Posterior vena cava (tissue), 2 donors: ENCODE results near the gene DAGLB. TPM values are rescaled to one million over a fixed set of nuclear protein-coding genes. Genes with fewer than 3 reads are reported as not detected.

Experiments
- DNase-seq: peaks from one replicate; pipeline ENCODE4 v3.0.0-alpha.2; 2020; ENCODE audit warnings: low spot score
- intact Hi-C, 2 donors: fragments of 100-400 bp; cut with DNase I; formaldehyde crosslinking; loops; one replicate each; pipeline versions ENCODE4 v1.14.1 to v1.14.2; 2022 to 2023
- total RNA-seq, 2 donors: library from RNA; stranded (reverse); fragmentation: NEBNext Ultra II Directional; extraction: Animal tissue kit (Norgen Biotek cat#: 25700); gene quantifications; one replicate each; pipeline ENCODE4 v1.2.1, GENCODE V29; 2021
- donor health status: DM: yes; HTN: yes; CAD: no.
- donor health status: DM: yes; HTN: yes; CAD: no.

DAGLB gene
- total RNA-seq, 2 donors from 2014 or later: 10.7 to 14.6 TPM

DNA sequence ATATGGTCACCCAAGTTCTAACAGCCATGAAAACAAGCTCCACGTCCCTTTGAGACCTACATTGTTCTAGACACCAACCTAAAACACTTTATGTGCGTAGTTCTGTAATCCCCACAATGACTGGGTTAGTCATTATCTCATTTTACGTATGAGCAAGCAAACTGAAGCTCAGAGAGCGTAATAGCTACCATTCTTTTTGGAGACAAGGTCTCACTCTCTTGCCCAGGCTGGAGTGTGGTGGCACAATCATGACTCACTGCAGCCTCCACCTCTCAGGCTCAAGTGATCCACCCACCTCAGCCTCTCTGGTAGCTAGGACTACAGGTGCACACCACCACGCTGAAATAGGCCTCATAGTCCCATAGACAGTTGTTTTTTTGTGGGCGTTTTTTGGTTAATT, 10.5 kb downstream of the DAGLB start:
- DNase-seq: no peak
- intact Hi-C loops: no loop called here

DNA sequence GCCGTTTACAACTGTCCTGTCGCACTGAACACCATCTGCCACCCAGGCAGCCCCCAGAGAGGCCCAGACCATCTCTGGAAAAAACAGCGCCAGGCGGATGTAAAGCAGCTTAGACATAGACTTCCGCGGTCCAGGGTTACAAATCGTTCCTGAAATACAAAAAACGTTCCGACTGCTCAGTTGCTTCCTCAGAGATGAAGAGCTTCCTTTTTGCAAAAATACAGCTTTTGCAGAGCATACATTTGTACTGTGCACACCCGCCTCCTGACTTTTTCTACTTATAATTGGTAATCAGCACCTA, 11.4 kb downstream of the DAGLB start:
- intact Hi-C loops: no loop called here
- DNase-seq: no peak

DNA sequence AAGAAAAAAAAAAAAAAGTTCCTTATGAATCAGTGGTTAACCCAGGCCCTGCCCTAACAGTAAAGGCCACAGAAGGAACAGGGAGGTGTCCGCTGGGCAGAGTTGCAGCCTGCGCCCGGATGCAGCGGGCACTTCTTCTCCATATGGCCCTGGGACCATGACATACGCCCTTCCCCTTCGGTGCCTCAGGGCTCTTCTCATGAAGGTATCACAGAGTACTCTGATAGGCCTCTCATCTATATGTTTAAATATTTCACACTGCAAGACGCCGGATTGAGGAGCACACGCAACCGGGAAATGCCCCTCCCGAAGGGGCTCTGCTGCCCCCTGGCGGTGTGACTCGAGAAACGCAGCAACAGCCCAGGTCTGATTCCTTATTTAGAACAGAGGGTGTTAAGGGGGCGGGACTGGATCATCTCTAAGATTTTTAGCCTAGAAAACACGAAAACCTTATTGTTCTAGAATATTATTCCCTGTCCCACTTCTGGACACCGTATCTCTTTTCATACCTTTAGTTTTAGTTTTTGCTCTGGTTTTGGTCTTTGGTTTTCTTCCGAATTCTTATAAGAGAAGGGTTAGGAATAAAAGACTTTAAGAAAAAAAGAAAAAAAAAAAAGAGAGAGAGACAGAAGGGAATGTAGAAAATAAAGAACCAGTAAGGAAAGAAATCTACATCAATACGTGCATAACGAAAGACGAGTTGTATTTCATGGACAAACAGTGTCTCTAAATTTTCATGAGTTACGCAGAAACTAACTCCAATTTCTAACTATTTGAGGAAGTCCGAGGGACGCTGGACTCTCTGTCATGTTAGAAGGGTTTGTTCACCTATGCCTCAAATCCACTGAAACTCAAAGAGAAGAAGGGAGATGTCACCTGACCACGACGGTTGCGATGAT, 12.0 kb downstream of the DAGLB start:
- intact Hi-C loops: no loop called here
- peak; percentile 92 for DNase-seq

DNA sequence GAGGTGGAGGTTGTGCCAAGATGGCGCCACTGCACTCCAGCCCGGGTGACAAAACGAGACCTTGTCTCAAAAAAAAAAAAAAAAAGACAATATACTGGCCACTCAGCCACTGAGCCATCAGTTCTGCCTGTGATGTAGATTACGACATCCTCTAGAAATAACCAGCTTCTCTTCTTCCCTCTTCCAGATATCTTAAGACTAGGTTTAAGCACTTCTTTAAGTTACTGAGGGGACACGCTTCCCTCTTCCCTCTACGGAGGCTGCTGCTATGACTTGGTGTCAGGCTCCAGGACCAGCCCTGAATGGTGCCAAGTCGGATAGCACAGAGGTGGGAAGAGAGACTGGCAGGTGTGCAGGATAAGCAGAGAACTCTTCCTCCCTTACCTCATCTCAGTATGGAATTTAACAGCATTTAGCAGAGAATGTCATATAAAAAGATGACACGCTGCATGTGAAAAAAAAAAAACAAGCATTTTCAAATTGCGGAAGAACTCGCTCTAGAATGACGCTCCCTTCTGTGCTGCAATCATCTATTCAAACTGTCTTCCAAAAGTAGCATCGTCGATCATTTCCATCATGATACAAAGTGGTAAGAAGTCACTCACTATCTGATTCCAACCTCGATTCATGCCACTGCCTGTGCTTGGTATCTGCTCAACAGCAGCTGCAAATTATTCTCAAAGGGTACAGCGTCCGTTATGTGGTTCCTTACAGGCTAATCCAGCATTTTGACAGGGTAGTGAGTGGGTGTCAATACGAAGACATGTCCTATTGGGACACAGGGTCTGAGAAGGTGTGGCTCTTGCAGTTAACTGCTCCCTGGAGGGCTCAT, 13.8 kb downstream of the DAGLB start:
- intact Hi-C loops: no loop called here
- DNase-seq: no peak

DNA sequence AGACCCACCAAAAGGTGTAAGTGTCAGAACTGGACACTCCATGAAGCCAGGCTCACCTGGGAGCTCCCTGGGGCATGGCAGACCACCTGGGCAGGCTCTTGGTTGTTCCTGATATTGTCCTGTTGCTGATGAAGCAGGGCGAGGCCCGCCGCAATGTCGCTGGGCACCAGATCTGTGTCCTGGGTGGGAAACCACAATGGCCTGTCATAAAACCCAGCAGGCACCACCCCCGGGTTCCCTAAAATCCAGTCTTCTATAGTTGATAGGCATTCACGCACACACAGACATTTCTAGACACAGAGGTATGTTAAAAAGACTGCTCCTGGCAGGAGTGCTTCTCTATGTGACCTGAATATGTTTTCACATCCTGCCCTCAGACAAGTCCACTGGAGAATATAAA, 15.0 kb downstream of the DAGLB start:
- intact Hi-C loops: no loop called here
- peak; percentile 42 for DNase-seq

DNA sequence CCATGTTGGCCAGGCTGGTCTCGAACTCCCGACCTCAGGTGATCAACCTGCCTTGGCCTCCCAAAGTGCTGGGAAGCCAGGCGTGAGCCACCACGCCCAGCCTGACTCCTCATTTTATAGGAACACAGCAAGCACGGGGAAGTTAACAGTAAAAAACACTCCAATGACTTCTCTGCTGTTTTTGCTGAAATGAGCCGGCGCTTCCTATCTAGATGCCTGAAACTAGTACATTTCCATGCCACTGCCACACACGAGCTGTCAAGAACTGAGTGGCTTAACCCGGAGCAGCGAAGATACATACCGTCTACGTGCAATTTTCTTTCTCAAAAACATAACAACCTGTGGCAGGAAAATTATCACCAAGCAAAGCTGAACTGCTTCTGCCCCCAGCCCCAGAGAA, 16.8 kb downstream of the DAGLB start:
- DNase-seq: no peak
- intact Hi-C loops: no loop called here

DNA sequence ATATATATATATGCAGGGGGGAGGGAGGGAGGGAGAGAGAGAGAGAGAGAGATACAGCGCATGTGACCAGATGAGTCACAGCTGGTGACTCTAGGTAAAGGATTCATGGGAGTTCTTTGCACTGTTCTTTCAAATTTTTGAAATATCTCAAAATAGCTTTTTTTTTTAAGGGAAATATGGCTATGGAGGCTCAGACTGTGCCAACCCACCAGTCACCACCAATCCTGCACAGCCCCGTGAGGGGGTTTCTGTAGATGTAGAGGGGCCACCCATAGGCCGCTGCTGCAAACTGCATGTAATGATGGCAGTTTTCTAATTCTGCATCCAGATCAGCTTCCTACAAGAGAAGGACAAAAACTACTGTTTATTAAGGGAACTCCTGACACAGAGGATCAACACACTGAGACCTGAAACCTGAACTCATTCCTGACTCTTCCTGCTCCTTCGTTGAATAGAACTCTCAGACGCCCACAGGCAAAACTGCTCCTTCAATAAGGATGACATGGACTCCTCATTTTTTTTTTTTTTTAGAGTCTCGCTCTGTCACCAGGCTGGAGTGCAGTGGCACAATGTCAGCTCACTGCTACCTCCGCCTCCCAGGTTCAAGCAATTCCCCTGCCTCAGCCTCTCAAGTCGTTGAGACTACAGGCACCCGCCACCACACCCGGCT, 17.3 kb downstream of the DAGLB start:
- intact Hi-C loops: no loop called here

DNA sequence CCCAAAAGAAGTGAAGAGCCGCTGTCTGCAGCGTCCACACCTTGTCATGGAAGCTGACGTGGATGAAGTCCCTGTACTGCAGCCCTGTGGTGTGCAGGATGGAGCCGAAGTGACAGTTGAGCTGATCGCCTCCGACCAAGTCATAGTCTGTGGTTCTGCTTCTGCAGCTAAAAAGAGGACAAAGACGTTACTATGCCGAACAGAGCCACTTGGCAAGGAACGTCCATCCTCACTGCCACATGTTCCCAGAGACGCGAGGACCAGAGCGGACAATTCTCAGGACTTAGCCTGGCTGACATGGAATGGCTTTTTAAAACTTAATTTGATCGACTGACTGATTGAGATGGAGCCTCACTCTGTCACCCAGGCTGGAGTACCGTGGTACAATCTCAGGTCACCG, 21.8 kb downstream of the DAGLB start:
- DNase-seq: no peak
- intact Hi-C loops: no loop called here

More for the DNA sequence above, 17.3 kb downstream of the DAGLB start:
- no peak for DNase-seq

DNA sequence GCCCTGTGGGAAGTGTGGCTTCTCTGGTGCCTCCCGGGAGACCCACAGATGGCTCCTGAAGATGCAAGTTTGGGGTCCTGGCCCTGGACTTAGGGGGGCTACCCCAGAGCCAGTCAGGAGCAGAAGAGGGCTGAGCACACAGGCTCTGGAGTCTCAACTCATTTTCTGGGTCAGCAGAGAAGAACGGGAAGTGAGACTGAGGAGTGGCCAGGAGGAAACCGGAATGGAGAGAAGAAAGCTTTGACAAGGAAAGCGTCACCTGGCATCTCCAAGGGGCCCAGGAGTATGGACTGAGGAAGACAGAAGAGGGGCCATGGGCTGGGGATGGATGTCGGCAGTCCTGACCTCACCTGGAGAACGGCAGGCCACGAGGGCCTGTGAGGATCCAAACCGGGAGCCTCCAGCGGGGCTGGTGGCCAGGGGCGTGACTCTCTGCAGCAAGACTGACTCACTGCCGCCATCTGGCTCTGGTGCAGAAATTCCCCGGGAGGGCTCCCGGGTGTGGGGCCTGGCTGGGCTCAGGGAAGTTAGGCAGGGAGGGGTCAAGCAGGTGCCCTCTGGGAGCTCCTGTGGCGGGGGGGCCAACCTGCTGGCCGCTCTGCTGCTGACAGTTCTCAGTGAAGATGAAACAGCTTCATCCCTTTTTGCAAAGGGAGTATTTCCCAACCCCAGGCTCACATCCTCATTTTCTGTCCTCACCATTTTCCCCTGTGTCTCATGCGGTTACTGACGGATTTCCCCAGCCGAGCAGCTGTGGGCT, 23.6 kb downstream of the DAGLB start:
- intact Hi-C loops: no loop called here
- DNase-seq: peak; percentile 84

DNA sequence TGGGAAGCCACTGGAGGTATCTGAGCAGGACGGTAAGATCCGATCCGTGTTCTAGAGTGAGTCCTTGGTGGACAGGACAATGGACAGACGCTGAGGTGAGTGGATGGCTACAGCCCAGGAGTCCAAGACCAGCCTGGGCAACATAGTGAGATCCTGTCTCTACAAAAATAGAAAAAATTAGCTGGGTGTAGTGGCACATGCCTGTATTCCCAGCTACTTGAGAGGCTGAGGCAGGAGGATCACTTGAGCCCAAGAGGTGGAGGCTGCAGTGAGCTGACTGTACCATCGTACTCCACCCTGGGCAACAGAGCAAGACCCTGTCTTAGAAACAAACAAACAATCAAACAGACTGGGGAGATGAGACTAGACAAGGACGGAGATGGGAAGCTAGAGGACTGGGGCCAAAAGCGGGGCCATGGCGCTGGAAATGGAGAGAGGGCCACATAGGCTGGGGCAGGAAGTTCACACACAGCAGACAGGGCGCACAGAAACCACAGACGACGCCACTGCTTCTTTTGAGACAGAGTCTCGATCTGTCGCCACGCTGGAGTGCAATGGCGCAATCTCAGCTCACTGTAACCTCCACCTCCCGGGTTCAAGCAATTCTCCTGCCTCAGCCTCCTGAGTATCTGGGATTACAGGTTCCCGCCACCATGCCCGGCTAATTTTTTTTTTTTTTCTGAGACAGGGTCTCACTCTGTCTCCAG, 24.7 kb downstream of the DAGLB start:
- no peak for DNase-seq
- intact Hi-C loops: no loop called here

DNA sequence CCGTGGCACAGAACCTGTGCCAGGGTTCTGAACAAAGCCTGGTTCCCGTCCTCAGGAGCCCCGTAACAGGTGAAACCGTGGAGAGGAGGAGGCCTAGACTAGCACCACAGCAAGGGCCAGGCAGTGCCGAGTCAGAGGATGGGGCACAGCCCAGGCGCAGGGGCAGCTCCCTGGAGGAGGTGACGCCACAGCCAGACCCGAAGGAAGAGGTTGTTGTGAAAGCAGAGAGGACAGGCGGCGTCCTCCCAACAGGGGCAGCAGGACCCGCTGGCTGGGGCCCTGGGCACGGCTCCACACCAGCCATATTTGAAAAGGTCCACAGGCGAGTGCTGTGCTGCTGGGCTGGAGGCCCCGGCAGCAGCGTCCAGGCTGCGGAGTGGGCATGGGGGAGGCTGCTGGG, 25.7 kb downstream of the DAGLB start:
- no peak for DNase-seq
- intact Hi-C loops: no loop called here

DNA sequence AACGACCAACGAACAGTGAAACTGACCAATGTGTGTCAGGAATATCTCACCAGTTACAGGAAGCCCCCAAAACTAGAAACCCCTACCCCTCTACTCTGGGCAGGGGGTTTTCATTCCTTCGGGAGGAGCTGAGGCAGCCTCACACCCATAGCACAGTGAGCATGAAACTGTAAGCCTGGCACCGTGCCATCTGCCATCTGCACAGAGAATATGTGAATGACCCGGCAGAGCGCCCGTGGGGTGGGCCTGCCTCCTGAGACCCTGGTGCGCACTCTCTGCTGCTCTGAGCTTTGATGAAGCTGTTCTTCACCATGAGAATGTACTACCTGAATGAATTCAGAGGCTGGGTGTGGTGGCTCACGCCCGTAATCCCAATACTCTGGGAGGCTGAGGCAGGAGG, 27.1 kb downstream of the DAGLB start:
- intact Hi-C loops: no loop called here
- no peak for DNase-seq

DNA sequence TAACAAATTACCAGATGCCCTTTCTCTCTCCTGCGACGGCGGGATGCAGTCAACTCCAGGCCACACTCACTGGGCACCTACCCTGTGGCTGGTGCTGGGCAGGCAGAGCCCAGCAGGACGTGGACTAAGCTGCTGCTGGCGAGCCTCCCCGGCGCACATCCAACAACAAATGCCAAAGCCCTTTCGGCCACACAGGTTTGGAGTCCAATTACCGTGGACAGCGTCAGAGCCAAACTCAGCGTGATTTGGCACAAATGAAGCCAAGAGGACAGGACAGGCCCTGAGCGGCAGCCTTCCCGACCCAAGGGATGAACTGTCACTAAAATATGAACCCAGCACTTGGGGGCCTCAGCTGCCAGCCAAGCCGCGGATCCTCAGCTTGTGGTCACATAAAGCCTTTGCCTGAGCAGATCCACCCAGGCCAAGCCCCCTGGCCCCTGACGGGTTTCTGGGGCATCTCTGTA, 28.4 kb downstream of the DAGLB start:
- DNase-seq: no peak
- intact Hi-C loops: no loop called here

DNA sequence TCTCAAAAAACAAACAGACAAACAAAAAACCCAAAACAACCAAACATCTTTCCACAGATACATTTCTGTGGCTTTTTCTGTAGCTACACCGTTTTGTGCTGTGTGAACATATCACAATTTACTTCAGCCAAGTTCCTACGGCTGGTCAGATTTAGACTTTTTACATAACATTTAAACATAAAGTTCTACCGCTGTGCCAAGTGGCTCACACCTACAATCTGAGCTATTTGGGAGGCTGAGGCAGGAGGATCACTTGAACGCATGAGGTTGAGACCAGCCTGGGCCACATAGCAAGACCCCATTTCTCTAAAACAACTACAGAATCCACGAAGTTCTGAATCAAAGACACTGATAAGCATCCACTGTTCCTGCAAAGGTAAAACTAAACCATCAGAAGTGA, 30.3 kb downstream of the DAGLB start:
- no peak for DNase-seq
- intact Hi-C loops: no loop called here

DNA sequence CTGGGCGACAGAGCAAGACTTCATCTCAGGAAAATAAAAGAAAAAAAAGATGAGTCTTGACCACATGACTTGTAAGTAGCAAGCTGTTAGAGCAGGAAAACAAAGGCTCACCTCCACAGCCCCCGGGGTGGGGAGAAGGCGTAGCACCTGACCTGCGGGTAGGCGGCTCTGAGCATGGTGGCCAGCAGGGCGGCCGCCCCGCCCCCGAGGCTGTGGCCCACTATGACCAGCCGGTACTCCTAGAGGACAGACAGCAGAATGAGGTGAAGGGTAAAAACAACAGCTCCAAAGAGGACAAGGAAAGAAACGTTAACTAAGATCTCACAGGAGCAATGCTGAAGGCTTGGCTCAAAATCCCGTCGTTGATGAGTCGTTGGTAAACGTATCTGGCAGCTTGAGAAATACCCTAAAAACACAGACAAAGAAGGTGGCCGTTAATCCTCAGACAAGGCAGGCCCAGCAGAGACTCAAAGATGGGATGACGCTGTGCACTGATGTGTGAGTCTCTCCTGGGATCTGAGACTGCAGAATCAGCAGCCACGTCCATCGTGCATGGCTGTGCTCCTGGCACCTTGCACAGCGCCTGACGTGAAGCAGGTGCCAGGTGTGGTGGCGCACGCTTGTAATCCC, 31.1 kb downstream of the DAGLB start:
- intact Hi-C loops: no loop called here
- no peak for DNase-seq

DNA sequence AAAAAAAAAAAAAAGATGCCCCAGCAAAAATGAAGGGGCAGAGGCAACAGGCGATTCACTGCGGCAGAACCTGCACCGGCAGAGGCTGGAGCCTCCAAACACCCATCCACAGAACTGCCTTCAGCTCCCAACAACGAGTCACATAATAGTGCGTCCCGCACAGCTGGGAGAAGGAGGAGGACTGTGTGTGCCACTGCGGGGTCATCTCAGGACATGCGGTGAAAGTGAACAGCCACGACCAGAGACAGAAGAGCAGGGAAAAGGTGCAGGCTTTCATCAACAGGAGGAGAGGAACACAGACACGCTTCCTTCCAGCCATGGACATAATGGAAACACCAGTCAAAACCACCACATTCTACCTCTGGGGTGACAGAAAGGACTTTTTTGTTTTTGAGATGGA, 34.1 kb downstream of the DAGLB start:
- intact Hi-C loops: no loop called here
- peak; percentile 72 for DNase-seq

DNA sequence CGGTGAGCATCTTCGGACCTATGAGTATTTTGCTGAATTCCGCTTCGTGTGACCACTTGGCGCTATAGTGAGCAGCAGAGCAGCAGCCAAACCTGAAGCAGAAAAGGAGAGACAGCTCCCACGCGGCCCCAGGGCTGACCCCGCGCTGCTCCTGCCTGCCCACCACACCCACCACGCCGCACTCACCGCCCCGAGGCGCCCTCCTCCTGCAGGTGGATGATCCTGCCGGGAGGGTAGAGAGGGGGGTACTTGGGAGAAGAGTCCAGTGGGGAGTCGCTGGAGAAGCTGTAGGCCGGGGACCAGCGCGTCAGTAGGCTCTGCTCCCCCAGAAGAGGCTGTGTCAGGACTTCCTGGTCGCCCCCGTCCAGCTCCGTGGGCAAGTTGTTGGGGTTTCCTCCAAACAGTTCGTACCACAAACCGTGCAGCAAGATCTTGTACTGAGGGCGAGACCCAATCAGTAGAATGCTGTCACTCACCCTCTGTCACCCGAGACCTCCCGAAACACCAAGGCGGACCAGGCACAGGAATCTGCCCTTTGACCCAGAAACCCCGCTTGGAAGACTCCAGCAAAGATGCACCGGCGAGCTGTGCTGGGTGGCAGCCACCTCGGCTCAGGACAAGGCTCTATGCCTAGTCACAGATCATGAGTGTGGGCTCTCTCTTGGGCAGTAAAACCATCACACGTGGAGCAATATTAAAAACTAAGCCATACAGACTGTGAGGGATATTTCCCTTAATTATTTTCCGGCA, 37.6 kb downstream of the DAGLB start:
- DNase-seq: peak; percentile 69
- intact Hi-C loops: no loop called here

DNA sequence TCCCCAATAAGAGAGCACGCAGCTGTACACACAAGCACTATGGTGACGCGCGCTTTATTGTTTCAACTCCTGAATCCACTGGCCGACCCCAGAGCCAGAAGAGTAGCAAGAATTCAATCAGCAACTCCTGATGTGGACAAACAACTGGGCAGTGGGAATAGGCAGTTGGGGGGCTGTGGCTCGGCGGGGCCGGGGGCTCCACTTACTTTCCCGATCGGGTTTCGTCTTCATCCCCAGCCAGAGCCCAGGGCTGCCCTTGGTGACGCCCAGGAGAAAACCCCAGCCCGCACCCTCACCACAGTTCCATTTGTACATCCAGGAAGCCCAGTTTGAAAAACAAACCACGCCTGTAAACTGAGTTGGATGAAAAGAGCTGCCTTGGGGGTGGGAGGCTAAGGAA, 38.7 kb downstream of the DAGLB start:
- intact Hi-C loops: no loop called here
- no peak for DNase-seq
